Thyroid gland (tissue), 4 donors: ENCODE data around the gene RAB28.

Source experiments
- POLR2A ChIP-seq, 2 donors: fragments of 450-650 bp; IDR thresholded peaks; one replicate each; pipeline ENCODE4 v1.6.1; 2017; ENCODE audit warnings: antibody characterized with exemption in 2 of 2, mild to moderate bottlenecking in 2 of 2, moderate library complexity in 1 of 2
- TF ChIP-seq, protein P1 (sequence below), 6 experiments: fragments of 200-600 bp in 3 of 6; fragments of 450-650 bp in 3 of 6; sonication (generic) in 3 of 6; IDR thresholded peaks; one replicate each; pipeline ENCODE4 v1.5.1; 2016 to 2019; ENCODE audit warnings: antibody characterized with exemption in 6 of 6, mild to moderate bottlenecking in 2 of 6, inconsistent platforms in 1 of 6, moderate library complexity in 1 of 6

DNA sequence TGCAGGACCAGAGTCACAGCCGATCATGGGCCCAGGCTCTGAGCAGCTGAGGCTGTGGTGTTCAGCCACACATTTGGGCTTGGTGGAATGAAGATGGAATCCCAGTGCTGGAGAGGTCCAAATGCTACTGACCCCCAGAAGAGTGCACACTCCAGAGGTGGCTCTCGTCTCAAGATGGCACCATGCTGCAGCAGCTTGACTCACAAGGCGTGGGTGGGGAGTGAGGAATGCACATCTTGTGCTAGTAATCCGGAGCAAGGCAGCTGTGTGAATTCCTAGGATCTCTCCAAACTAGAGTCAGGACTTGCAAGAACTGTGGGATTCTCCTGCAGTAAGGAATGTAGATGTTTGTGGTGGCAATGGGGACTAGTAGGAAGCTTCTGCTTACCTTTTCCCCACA is 28.7 kb downstream of the RAB28 start:
- TF ChIP-seq, protein P1, sequence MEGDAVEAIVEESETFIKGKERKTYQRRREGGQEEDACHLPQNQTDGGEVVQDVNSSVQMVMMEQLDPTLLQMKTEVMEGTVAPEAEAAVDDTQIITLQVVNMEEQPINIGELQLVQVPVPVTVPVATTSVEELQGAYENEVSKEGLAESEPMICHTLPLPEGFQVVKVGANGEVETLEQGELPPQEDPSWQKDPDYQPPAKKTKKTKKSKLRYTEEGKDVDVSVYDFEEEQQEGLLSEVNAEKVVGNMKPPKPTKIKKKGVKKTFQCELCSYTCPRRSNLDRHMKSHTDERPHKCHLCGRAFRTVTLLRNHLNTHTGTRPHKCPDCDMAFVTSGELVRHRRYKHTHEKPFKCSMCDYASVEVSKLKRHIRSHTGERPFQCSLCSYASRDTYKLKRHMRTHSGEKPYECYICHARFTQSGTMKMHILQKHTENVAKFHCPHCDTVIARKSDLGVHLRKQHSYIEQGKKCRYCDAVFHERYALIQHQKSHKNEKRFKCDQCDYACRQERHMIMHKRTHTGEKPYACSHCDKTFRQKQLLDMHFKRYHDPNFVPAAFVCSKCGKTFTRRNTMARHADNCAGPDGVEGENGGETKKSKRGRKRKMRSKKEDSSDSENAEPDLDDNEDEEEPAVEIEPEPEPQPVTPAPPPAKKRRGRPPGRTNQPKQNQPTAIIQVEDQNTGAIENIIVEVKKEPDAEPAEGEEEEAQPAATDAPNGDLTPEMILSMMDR (IDR thresholded peaks at IDR 0.05) = no peak
- TF ChIP-seq POLR2A (IDR thresholded peaks at IDR 0.05) = no peak
